Neutrophil (primary cell): ENCODE data around the gene CALHM2.

Experiments used
- H3K27ac ChIP-seq: fragments of 200-600 bp; sonication (generic); 2 replicates; pipeline ENCODE4 v1.5.1; 2016; ENCODE audit warnings: mild to moderate bottlenecking, moderate library complexity
- H3K27me3 ChIP-seq: fragments of 200-600 bp; sonication (generic); 2 replicates; pipeline ENCODE4 v1.6.0; 2016; ENCODE audit warnings: mild to moderate bottlenecking
- H3K36me3 ChIP-seq: fragments of 200-600 bp; sonication (generic); 2 replicates; pipeline ENCODE4 v1.5.1; 2017
- H3K4me1 ChIP-seq, 2 experiments: fragments of 200-600 bp in 1 of 2; sonication (generic) in 1 of 2; 1 replicate in 1 of 2; 2 replicates in 1 of 2; pipeline versions ENCODE4 v1.5.1 to v1.6.1; 2013 to 2016; ENCODE audit warnings: low read depth in 1 of 2, low read length in 1 of 2, mild to moderate bottlenecking in 1 of 2, moderate library complexity in 1 of 2; ENCODE audit not compliant: control insufficient read depth in 1 of 2, insufficient read depth in 1 of 2
- H3K4me3 ChIP-seq, 2 experiments: fragments of 200-600 bp in 1 of 2; sonication (generic) in 1 of 2; 1 replicate in 1 of 2; 2 replicates in 1 of 2; pipeline ENCODE4 v1.5.1; 2013 to 2016; ENCODE audit warnings: low read depth in 1 of 2, low read length in 1 of 2, mild to moderate bottlenecking in 1 of 2, moderate library complexity in 1 of 2
- H3K9me3 ChIP-seq: fragments of 200-600 bp; sonication (generic); 2 replicates; pipeline ENCODE4 v1.5.1; 2016
- CTCF ChIP-seq: fragments of 200-600 bp; sonication (generic); IDR thresholded peaks from 2 replicates; pipeline ENCODE4 v1.5.1; 2016; ENCODE audit warnings: antibody characterized with exemption

CALHM2 gene

GRCh38 chr10:103458720-103459119, 6.5 kb upstream of the CALHM2 start, which contains the start of gene CALHM1:
TSS of gene CALHM1 (minus strand) at chr10:103458900. CDS start at chr10:103458751, 149 bp downstream.
- H3K27me3 ChIP-seq = peaks cover 23% of the 10 kb centered on the region
- H3K27ac ChIP-seq = no peak within 1 kb of the TSS
- H3K4me3 ChIP-seq = no peak within 1 kb of the TSS
- no peaks in the 10 kb centered on the region for H3K4me1 ChIP-seq
- H3K9me3 ChIP-seq = no peaks in the 10 kb centered on the region
- no peaks in the 10 kb centered on the region for H3K36me3 ChIP-seq
- TF ChIP-seq CTCF = no peak

- peaks cover 30% of the 10 kb centered on the region for H3K27me3 ChIP-seq
- H3K27ac ChIP-seq = no peak overlapping the region
- TF ChIP-seq CTCF = no peak
- no peaks in the 10 kb centered on the region for H3K36me3 ChIP-seq
- H3K4me1 ChIP-seq = no peaks in the 10 kb centered on the region
- H3K4me3 ChIP-seq = no peak overlapping the region
- no peaks in the 10 kb centered on the region for H3K9me3 ChIP-seq
These were observed 5.9 kb upstream of the CALHM2 start for GRCh38 chr10:103457896-103458583.

GRCh38 chr10:103457176-103457712, 5.1 kb upstream of the CALHM2 start:
- H3K27ac ChIP-seq = no peak overlapping the region
- H3K9me3 ChIP-seq = no peaks in the 10 kb centered on the region
- H3K27me3 ChIP-seq = peaks cover 38% of the 10 kb centered on the region
- H3K36me3 ChIP-seq = no peaks in the 10 kb centered on the region
- no peak for TF ChIP-seq CTCF
- H3K4me1 ChIP-seq = peaks cover 3 to 5% of the 10 kb centered on the region in 2 experiments
- H3K4me3 ChIP-seq = no peak overlapping the region

GRCh38 chr10:103456074-103456660, 4.0 kb upstream of the CALHM2 start:
- peaks cover 7 to 10% of the 10 kb centered on the region in 2 experiments for H3K4me1 ChIP-seq
- peaks cover 49% of the 10 kb centered on the region for H3K27me3 ChIP-seq
- H3K27ac ChIP-seq = no peak overlapping the region
- no peak for TF ChIP-seq CTCF
- no peaks in the 10 kb centered on the region for H3K36me3 ChIP-seq
- no peak overlapping the region for H3K4me3 ChIP-seq
- H3K9me3 ChIP-seq = no peaks in the 10 kb centered on the region

GRCh38 chr10:103455235-103455634, 3.1 kb upstream of the CALHM2 start:
- no peak overlapping the region for H3K4me3 ChIP-seq
- peaks cover 7 to 13% of the 10 kb centered on the region in 2 experiments for H3K4me1 ChIP-seq

More at GRCh38 chr10:103455235-103455634, 3.1 kb upstream of the CALHM2 start:
- TF ChIP-seq CTCF = no peak
- Histone ChIP-seq H3K9me3 (no peaks in the 10 kb centered on the region), H3K27me3 (peaks cover 58% of the 10 kb centered on the region), H3K36me3 (no peaks in the 10 kb centered on the region), H3K27ac (no peak overlapping the region)
